SK-N-SH treated with all-trans-retinoic acid at 6 μM for 48 hours (cell line): ENCODE results near the gene RIIAD1.

ENCODE experiments used
- ATAC-seq: fragments of 200-7000 bp; cut with Tn5 transposase; 3 replicates; pipeline ENCODE4 v1.9.1; 2020; ENCODE audit warnings: mild to moderate bottlenecking, moderate library complexity
- ARNTL ChIP-seq: fragments of 450-650 bp; formaldehyde crosslinking; IDR thresholded peaks from 2 replicates; pipeline ENCODE4 v1.5.0; 2020; ENCODE audit warnings: low read depth, mild to moderate bottlenecking, moderate library complexity, borderline replicate concordance
- BACH2 ChIP-seq: fragments of 250-450 bp; sonication (Bioruptor Pico); IDR thresholded peaks from 2 replicates; pipeline ENCODE4 v1.9.0; 2021; ENCODE audit warnings: mild to moderate bottlenecking, borderline replicate concordance
- CSDC2 ChIP-seq: fragments of 250-450 bp; sonication (Bioruptor Pico); IDR thresholded peaks from 2 replicates; pipeline ENCODE4 v1.5.0; 2020; ENCODE audit warnings: mild to moderate bottlenecking, moderate library complexity
- ESRRG ChIP-seq: fragments of 250-450 bp; sonication (Bioruptor Pico); IDR thresholded peaks from 2 replicates; pipeline ENCODE4 v1.6.1; 2021; ENCODE audit warnings: mild to moderate bottlenecking
- GLIS3 ChIP-seq: fragments of 250-450 bp; sonication (Bioruptor Pico); IDR thresholded peaks from 2 replicates; pipeline ENCODE4 v1.5.0; 2020; ENCODE audit warnings: mild to moderate bottlenecking, moderate library complexity
- ISL1 ChIP-seq: fragments of 250-450 bp; sonication (Bioruptor Pico); IDR thresholded peaks from 2 replicates; pipeline ENCODE4 v2.1.2; 2022; ENCODE audit warnings: mild to moderate bottlenecking, moderate library complexity
- OSR1 ChIP-seq: fragments of 250-450 bp; sonication (Bioruptor Pico); IDR thresholded peaks from 2 replicates; pipeline ENCODE4 v1.8.0; 2022; ENCODE audit warnings: moderate library complexity, mild to moderate bottlenecking, inconsistent platforms
- PPARA ChIP-seq: fragments of 250-450 bp; sonication (Bioruptor Pico); IDR thresholded peaks from 2 replicates; pipeline ENCODE4 v1.5.0; 2020; ENCODE audit warnings: mild to moderate bottlenecking, borderline replicate concordance
- RARB ChIP-seq: fragments of 250-450 bp; sonication (Bioruptor Pico); IDR thresholded peaks from 2 replicates; pipeline ENCODE4 v1.8.0; 2021; ENCODE audit warnings: mild to moderate bottlenecking, moderate library complexity
- TCF4 ChIP-seq: fragments of 250-450 bp; sonication (Bioruptor Pico); IDR thresholded peaks from 2 replicates; pipeline ENCODE4 v1.8.0; 2021; ENCODE audit warnings: mild to moderate bottlenecking, moderate library complexity, borderline replicate concordance
- TOX ChIP-seq: fragments of 250-450 bp; sonication (Bioruptor Pico); IDR thresholded peaks from 2 replicates; pipeline ENCODE4 v1.8.0; 2021; ENCODE audit warnings: mild to moderate bottlenecking, moderate library complexity, borderline replicate concordance
- TSHZ2 ChIP-seq: fragments of 250-450 bp; sonication (Bioruptor Pico); IDR thresholded peaks from 2 replicates; pipeline ENCODE4 v1.5.0; 2020; ENCODE audit warnings: mild to moderate bottlenecking, moderate library complexity
- ZC3H10 ChIP-seq: fragments of 250-450 bp; sonication (Bioruptor Pico); IDR thresholded peaks from 2 replicates; pipeline ENCODE4 v1.5.1; 2021; ENCODE audit warnings: mild to moderate bottlenecking, moderate library complexity
- ZFP3 ChIP-seq: fragments of 250-450 bp; sonication (Bioruptor Pico); IDR thresholded peaks from 2 replicates; pipeline ENCODE4 v1.5.0; 2020; ENCODE audit warnings: mild to moderate bottlenecking, moderate library complexity
- ZFP30 ChIP-seq: fragments of 450-650 bp; formaldehyde crosslinking; IDR thresholded peaks from 2 replicates; pipeline ENCODE4 v1.5.0; 2022; ENCODE audit warnings: mild to moderate bottlenecking, moderate library complexity
- ZNF8 ChIP-seq: fragments of 450-650 bp; formaldehyde crosslinking; IDR thresholded peaks from 2 replicates; pipeline ENCODE4 v1.5.0; 2020; ENCODE audit warnings: mild to moderate bottlenecking, moderate library complexity
- TF ChIP-seq, protein P1 (sequence below): fragments of 250-450 bp; sonication (Bioruptor Pico); IDR thresholded peaks from 2 replicates; pipeline ENCODE4 v1.8.0; 2020; ENCODE audit warnings: mild to moderate bottlenecking, moderate library complexity, borderline replicate concordance
- TF ChIP-seq, protein P2 (sequence below): fragments of 250-450 bp; sonication (Bioruptor Pico); IDR thresholded peaks from 2 replicates; pipeline ENCODE4 v1.8.0; 2021; ENCODE audit warnings: low read depth, mild to moderate bottlenecking, moderate library complexity, borderline replicate concordance
- TF ChIP-seq, protein P3 (sequence below): fragments of 250-450 bp; sonication (Bioruptor Pico); IDR thresholded peaks from 2 replicates; pipeline ENCODE4 v1.5.1; 2020; ENCODE audit warnings: low read depth, mild to moderate bottlenecking, moderate library complexity

RIIAD1 gene

GRCh38 chr1:151715726-151716404, 5.5 kb upstream of the RIIAD1 start:
- ATAC-seq, result no peak; the same call in 2 of the 3 replicates
- no peak for TF ChIP-seq BACH2
- no peak for TF ChIP-seq ISL1
- TF ChIP-seq, protein P1, sequence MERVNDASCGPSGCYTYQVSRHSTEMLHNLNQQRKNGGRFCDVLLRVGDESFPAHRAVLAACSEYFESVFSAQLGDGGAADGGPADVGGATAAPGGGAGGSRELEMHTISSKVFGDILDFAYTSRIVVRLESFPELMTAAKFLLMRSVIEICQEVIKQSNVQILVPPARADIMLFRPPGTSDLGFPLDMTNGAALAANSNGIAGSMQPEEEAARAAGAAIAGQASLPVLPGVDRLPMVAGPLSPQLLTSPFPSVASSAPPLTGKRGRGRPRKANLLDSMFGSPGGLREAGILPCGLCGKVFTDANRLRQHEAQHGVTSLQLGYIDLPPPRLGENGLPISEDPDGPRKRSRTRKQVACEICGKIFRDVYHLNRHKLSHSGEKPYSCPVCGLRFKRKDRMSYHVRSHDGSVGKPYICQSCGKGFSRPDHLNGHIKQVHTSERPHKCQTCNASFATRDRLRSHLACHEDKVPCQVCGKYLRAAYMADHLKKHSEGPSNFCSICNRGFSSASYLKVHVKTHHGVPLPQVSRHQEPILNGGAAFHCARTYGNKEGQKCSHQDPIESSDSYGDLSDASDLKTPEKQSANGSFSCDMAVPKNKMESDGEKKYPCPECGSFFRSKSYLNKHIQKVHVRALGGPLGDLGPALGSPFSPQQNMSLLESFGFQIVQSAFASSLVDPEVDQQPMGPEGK (CRISPR knock-in tag), result no peak
- TF ChIP-seq, protein P2, sequence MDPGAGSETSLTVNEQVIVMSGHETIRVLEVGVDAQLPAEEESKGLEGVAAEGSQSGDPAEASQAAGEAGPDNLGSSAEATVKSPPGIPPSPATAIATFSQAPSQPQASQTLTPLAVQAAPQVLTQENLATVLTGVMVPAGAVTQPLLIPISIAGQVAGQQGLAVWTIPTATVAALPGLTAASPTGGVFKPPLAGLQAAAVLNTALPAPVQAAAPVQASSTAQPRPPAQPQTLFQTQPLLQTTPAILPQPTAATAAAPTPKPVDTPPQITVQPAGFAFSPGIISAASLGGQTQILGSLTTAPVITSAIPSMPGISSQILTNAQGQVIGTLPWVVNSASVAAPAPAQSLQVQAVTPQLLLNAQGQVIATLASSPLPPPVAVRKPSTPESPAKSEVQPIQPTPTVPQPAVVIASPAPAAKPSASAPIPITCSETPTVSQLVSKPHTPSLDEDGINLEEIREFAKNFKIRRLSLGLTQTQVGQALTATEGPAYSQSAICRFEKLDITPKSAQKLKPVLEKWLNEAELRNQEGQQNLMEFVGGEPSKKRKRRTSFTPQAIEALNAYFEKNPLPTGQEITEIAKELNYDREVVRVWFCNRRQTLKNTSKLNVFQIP (CRISPR knock-in tag), result no peak

- TF ChIP-seq RARB (no peak), ARNTL (no peak), TCF4 (no peak), PPARA (CRISPR knock-in tag) (no peak), ESRRG (CRISPR knock-in tag) (no peak), ZFP3 (CRISPR knock-in tag) (no peak), ISL1 (no peak), TSHZ2 (CRISPR knock-in tag) (no peak), ZFP30 (no peak), ZC3H10 (no peak), ZNF8 (no peak), TOX (CRISPR knock-in tag) (no peak), OSR1 (CRISPR knock-in tag) (no peak), GLIS3 (CRISPR knock-in tag) (no peak), CSDC2 (no peak)
- TF ChIP-seq, protein P2 (CRISPR knock-in tag), result no peak
- TF ChIP-seq, protein P3, sequence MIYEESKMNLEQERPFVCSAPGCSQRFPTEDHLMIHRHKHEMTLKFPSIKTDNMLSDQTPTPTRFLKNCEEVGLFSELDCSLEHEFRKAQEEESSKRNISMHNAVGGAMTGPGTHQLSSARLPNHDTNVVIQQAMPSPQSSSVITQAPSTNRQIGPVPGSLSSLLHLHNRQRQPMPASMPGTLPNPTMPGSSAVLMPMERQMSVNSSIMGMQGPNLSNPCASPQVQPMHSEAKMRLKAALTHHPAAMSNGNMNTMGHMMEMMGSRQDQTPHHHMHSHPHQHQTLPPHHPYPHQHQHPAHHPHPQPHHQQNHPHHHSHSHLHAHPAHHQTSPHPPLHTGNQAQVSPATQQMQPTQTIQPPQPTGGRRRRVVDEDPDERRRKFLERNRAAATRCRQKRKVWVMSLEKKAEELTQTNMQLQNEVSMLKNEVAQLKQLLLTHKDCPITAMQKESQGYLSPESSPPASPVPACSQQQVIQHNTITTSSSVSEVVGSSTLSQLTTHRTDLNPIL (CRISPR knock-in tag), result no peak
- TF ChIP-seq, protein P1 (CRISPR knock-in tag), result no peak
- no peak for ATAC-seq
Observed at GRCh38 chr1:151716405-151716762, 4.9 kb upstream of the RIIAD1 start.
